OCI-LY3 (cell line): ENCODE measurements around the gene SCPEP1.

ENCODE experiments used
- H2AFZ ChIP-seq: fragments of 200-600, 300-600 bp; shearing (Covaris generic); 2 replicates; pipeline ENCODE4 v1.6.0; 2014; ENCODE audit warnings: antibody characterized with exemption, low read depth, low read length
- H3K27ac ChIP-seq: fragments of 200-600, 300-600 bp; sonication (generic); 2 replicates; pipeline ENCODE4 v1.5.1; 2014; ENCODE audit warnings: mild to moderate bottlenecking, low read length, moderate library complexity, mixed read lengths
- H3K27me3 ChIP-seq: fragments of 200-600, 300-600 bp; sonication (generic); 2 replicates; pipeline ENCODE4 v1.6.1; 2014; ENCODE audit warnings: low read depth, low read length, mixed read lengths
- H3K36me3 ChIP-seq: fragments of 200-600, 300-600 bp; sonication (generic); replicated peaks from 2 replicates; pipeline ENCODE3; 2014; ENCODE audit warnings: low read depth, low read length, mixed read lengths
- H3K4me1 ChIP-seq: fragments of 300-600, 200-600 bp; sonication (generic); 2 replicates; pipeline ENCODE4 v1.6.1; 2014; ENCODE audit warnings: low read length, mixed read lengths
- H3K4me2 ChIP-seq: fragments of 200-600, 300-600 bp; sonication (generic); 2 replicates; pipeline ENCODE4 v1.6.1; 2014; ENCODE audit warnings: low read length, mixed read lengths
- H3K4me3 ChIP-seq: fragments of 300-600, 200-600 bp; sonication (generic); 2 replicates; pipeline ENCODE4 v1.5.1; 2014; ENCODE audit warnings: antibody characterized with exemption, mild to moderate bottlenecking, low read length, moderate library complexity
- H3K79me2 ChIP-seq: fragments of 300-600, 200-600 bp; shearing (Covaris generic); 2 replicates; pipeline ENCODE4 v1.6.1; 2014; ENCODE audit warnings: mild to moderate bottlenecking, low read length, mixed read lengths
- H3K9ac ChIP-seq: fragments of 300-600, 200-600 bp; shearing (Covaris generic); 2 replicates; pipeline ENCODE4 v1.6.0; 2014; ENCODE audit warnings: mild to moderate bottlenecking, low read length, moderate library complexity
- H3K9me3 ChIP-seq: fragments of 200-600, 300-600 bp; shearing (Covaris generic); 2 replicates; pipeline ENCODE4 v1.6.1; 2014; ENCODE audit warnings: low read length, mixed read lengths; ENCODE audit not compliant: insufficient read depth
- H4K20me1 ChIP-seq: fragments of 200-600, 300-600 bp; sonication (generic); 2 replicates; pipeline ENCODE4 v1.6.1; 2016; ENCODE audit warnings: low read length, mixed read lengths; ENCODE audit not compliant: insufficient read depth
- CTCF ChIP-seq: fragments of 200-600, 300-600 bp; sonication (generic); IDR thresholded peaks from 2 replicates; pipeline ENCODE4 v1.5.1; 2014; ENCODE audit warnings: antibody characterized with exemption, low read length, low read depth
- EZH2phosphoT487 ChIP-seq: fragments of 200-600 bp; shearing (Covaris generic); IDR thresholded peaks from 2 replicates; pipeline ENCODE4 v1.6.1; 2018; ENCODE audit warnings: antibody characterized with exemption, mixed run types, low read depth

SCPEP1 gene

GRCh38 chr17:56994009-56994792, 16.3 kb downstream of the SCPEP1 start:
- Histone ChIP-seq H3K4me2 (no peak overlapping the region), H3K9me3 (no peaks in the 10 kb centered on the region), H3K36me3 (no peaks in the 10 kb centered on the region), H3K4me3 (no peak overlapping the region), H3K79me2 (no peaks in the 10 kb centered on the region), H4K20me1 (no peaks in the 10 kb centered on the region), H3K9ac (no peak overlapping the region), H2AFZ (no peak overlapping the region), H3K4me1 (peaks cover 8% of the 10 kb centered on the region), H3K27me3 (no peaks in the 10 kb centered on the region), H3K27ac (no peak overlapping the region)
- TF ChIP-seq CTCF (no peak), EZH2phosphoT487 (no peak)

- Histone ChIP-seq H4K20me1 (no peaks in the 10 kb centered on the region), H2AFZ (no peak overlapping the region), H3K9me3 (no peaks in the 10 kb centered on the region), H3K27ac (no peak overlapping the region), H3K4me2 (no peak overlapping the region), H3K4me3 (no peak overlapping the region), H3K79me2 (no peaks in the 10 kb centered on the region), H3K36me3 (no peaks in the 10 kb centered on the region), H3K9ac (no peak overlapping the region), H3K4me1 (peaks cover 8% of the 10 kb centered on the region), H3K27me3 (no peaks in the 10 kb centered on the region)
- TF ChIP-seq EZH2phosphoT487 (no peak), CTCF (no peak)
Observed at GRCh38 chr17:56995766-56996165, 17.8 kb downstream of the SCPEP1 start.

- H3K4me2 ChIP-seq = no peak overlapping the region
- no peaks in the 10 kb centered on the region for H3K79me2 ChIP-seq
- TF ChIP-seq CTCF (no peak), EZH2phosphoT487 (no peak)
- no peaks in the 10 kb centered on the region for H3K36me3 ChIP-seq
- H3K4me3 ChIP-seq = no peak overlapping the region
- H3K9ac ChIP-seq = no peak overlapping the region
- no peak overlapping the region for H3K27ac ChIP-seq
- H3K27me3 ChIP-seq = no peaks in the 10 kb centered on the region
- H4K20me1 ChIP-seq = no peaks in the 10 kb centered on the region
- no peak overlapping the region for H2AFZ ChIP-seq
- peaks cover 5% of the 10 kb centered on the region for H3K4me1 ChIP-seq
- H3K9me3 ChIP-seq = no peaks in the 10 kb centered on the region
Observed at GRCh38 chr17:56997313-56997712, 19.4 kb downstream of the SCPEP1 start.

- Histone ChIP-seq H3K36me3 (no peaks in the 10 kb centered on the region), H2AFZ (no peak overlapping the region), H3K4me1 (peaks cover 7% of the 10 kb centered on the region), H4K20me1 (no peaks in the 10 kb centered on the region), H3K27ac (no peak overlapping the region), H3K9ac (no peak overlapping the region), H3K9me3 (no peaks in the 10 kb centered on the region), H3K79me2 (no peaks in the 10 kb centered on the region), H3K4me2 (no peak overlapping the region), H3K4me3 (no peak overlapping the region), H3K27me3 (no peaks in the 10 kb centered on the region)
- no peak for TF ChIP-seq EZH2phosphoT487
- TF ChIP-seq CTCF = no peak
Observed at GRCh38 chr17:57001541-57001940, 23.6 kb downstream of the SCPEP1 start.
